GM12878 (cell line): ENCODE results near the gene RNF11. TPM values are rescaled to one million over a fixed set of nuclear protein-coding genes. Genes with fewer than 3 reads are reported as not detected.
A peak's percentile ranks its signal among the peaks of the same experiment; 100 is the strongest.

Experiments used
- ATAC-seq: fragments of 200-7000 bp; cut with Tn5 transposase; 3 replicates; pipeline ENCODE4 v1.9.1; 2020; ENCODE audit warnings: mild to moderate bottlenecking, moderate library complexity
- BruUV-seq: library from RNA; stranded (reverse); fragments of 400-500 nt; replicated peaks from 2 replicates; lab custom pipeline; 2021; lab: Mats Ljungman, UMichigan
- CTCF ChIA-PET: fragments of 300-600 bp; sonication (Branson Sonifier 250); formaldehyde crosslinking; extraction: SDS; loops from one replicate; lab custom pipeline; 2021; ENCODE audit warnings: inconsistent platforms; lab: Yijun Ruan, JAX
- POLR2A ChIA-PET: fragments of 350-600 bp; formaldehyde crosslinking; extraction: SDS; loops from one replicate; lab custom pipeline; 2021; ENCODE audit warnings: inconsistent platforms; lab: Charles Lee
- RAD21 ChIA-PET: fragments of 300-600 bp; sonication (Branson Sonifier 250); formaldehyde crosslinking; loops from one replicate; lab custom pipeline; 2023; ENCODE audit warnings: antibody characterized with exemption; ENCODE audit not compliant: unreplicated experiment; lab: Charles Lee
- SMC1A ChIA-PET: fragments of 300-600 bp; sonication (Branson Sonifier 250); formaldehyde crosslinking; loops from one replicate; lab custom pipeline; 2023; ENCODE audit not compliant: unreplicated experiment, uncharacterized antibody; lab: Charles Lee
- DNase-seq: peaks from one replicate; pipeline ENCODE4 v3.0.0-alpha.2; 2011; ENCODE audit warnings: low read depth, low spot score
- FAIRE-seq: peaks from 3 replicates; lab custom pipeline; 2011; peaks lifted over from hg19 to GRCh38; lab: Jason Lieb, UNC
- H2AFZ ChIP-seq: 2 replicates; pipeline ENCODE4 v1.6.0; 2011; ENCODE audit warnings: low read depth, low read length, control low read depth; ENCODE audit not compliant: control insufficient read depth
- H3K27ac ChIP-seq: 2 replicates; pipeline ENCODE4 v1.5.1; 2011; ENCODE audit warnings: control low read depth; ENCODE audit not compliant: control insufficient read depth, insufficient read depth
- H3K27me3 ChIP-seq, 2 experiments: replicated peaks in 1 of 2; 2 replicates each; pipeline versions ENCODE4 v1.6.0 to v1.6.1; 2011; ENCODE audit warnings: low read length in 1 of 2; ENCODE audit not compliant: control insufficient read depth in 2 of 2, insufficient read depth in 2 of 2
- H3K36me3 ChIP-seq, 2 experiments: 2 replicates each; pipeline ENCODE4 v1.5.1; 2011; ENCODE audit warnings: low read length in 1 of 2; ENCODE audit not compliant: control insufficient read depth in 2 of 2, insufficient read depth in 2 of 2
- H3K4me1 ChIP-seq: 2 replicates; pipeline ENCODE4 v1.6.1; 2011; ENCODE audit warnings: mild to moderate bottlenecking, low read length, moderate library complexity, mixed read lengths; ENCODE audit not compliant: control insufficient read depth, insufficient read depth
- H3K4me2 ChIP-seq: 2 replicates; pipeline ENCODE4 v1.6.0; 2011; ENCODE audit warnings: control low read depth; ENCODE audit not compliant: control insufficient read depth, insufficient read depth
- H3K4me3 ChIP-seq: fragments of 200-600 bp; sonication (generic); 2 replicates; pipeline ENCODE4 v1.5.1; 2016
- H3K79me2 ChIP-seq: 2 replicates; pipeline ENCODE4 v1.6.0; 2011; ENCODE audit warnings: low read length; ENCODE audit not compliant: control insufficient read depth, insufficient read depth
- H3K9ac ChIP-seq: 2 replicates; pipeline ENCODE4 v1.8.0; 2011; ENCODE audit warnings: low read length, control low read depth, mixed read lengths; ENCODE audit not compliant: control insufficient read depth, insufficient read depth
- H3K9me3 ChIP-seq: replicated peaks from 3 replicates; pipeline ENCODE4 v1.5.1; 2011; ENCODE audit warnings: mild to moderate bottlenecking, low read length; ENCODE audit not compliant: control insufficient read depth, insufficient read depth
- H4K20me1 ChIP-seq: 2 replicates; pipeline ENCODE4 v1.6.0; 2011; ENCODE audit not compliant: control insufficient read depth, insufficient read depth
- BCL11A ChIP-seq: IDR thresholded peaks from 2 replicates; pipeline ENCODE4 v1.6.1; 2011; ENCODE audit warnings: low read depth, low read length
- CBFB ChIP-seq: IDR thresholded peaks from 2 replicates; pipeline ENCODE4 v1.6.1; 2016; ENCODE audit warnings: antibody characterized with exemption, low read depth
- EED ChIP-seq: sonication (generic); IDR thresholded peaks from 2 replicates; pipeline ENCODE4 v1.6.1; 2016; ENCODE audit warnings: antibody characterized with exemption, low read depth
- KLF5 ChIP-seq: fragments of 450-650 bp; IDR thresholded peaks from 2 replicates; pipeline ENCODE4 v1.6.1; 2014; ENCODE audit warnings: mild to moderate bottlenecking; ENCODE audit not compliant: partially characterized antibody
- RUNX3 ChIP-seq: IDR thresholded peaks from 2 replicates; pipeline ENCODE4 v1.6.1; 2012; ENCODE audit warnings: low read length, inconsistent platforms
- ZNF384 ChIP-seq: IDR thresholded peaks from 2 replicates; pipeline ENCODE4 v1.6.1; 2012; ENCODE audit warnings: low read depth, mild to moderate bottlenecking, low read length, improper control_type of control experiment, borderline replicate concordance
- WGBS: methylation state at CpG from one replicate; pipeline ENCODE4 v1.1.6; 2016; ENCODE audit warnings: low lambda C conversion rate; ENCODE audit not compliant: insufficient replicate concordance, insufficient coverage; ENCODE audit errors: missing lambda C conversion rate; 5-methylcytosine and 5-hydroxymethylcytosine counted together
- in situ Hi-C: fragments of 300-500 bp; cut with MboI; formaldehyde crosslinking; loops from 9 replicates; pipeline ENCODE4 v1.14.3; 2018; ENCODE audit warnings: mixed read lengths
- intact Hi-C: fragments of 100-400 bp; cut with micrococcal nuclease; formaldehyde crosslinking; loops from one replicate; pipeline ENCODE4 v1.14.2; 2022; ENCODE audit not compliant: unreplicated experiment
- polyA plus RNA-seq, 11 experiments: library from polyadenylated mRNA; depleted of rRNA in 4 of 11; unstranded in 6 of 11; stranded (reverse) in 5 of 11; fragments of >200 nt; fragmentation: Nextera tagmentation in 4 of 11; fragmentation: Illumina TruSeq in 1 of 11; extraction: Ambion mirVana in 4 of 11; extraction: Trizol in 1 of 11; gene quantifications; 1 replicate in 1 of 11; 2 replicates in 10 of 11; pipeline versions ENCODE4 v1.2.1 to v1.2.3, GENCODE V29; 2011 to 2016; ENCODE audit warnings: inconsistent platforms in 2 of 11, missing spikeins in 2 of 11, low read depth in 1 of 11
- total RNA-seq, 4 experiments: library from RNA; depleted of rRNA in 3 of 4; stranded (reverse); fragments of >200 nt in 3 of 4; fragmentation: Illumina TruSeq in 1 of 4; extraction: Trizol in 1 of 4; gene quantifications; 2 replicates each; pipeline versions ENCODE4 v1.2.1 to v1.2.3, GENCODE V29; 2013 to 2021
- TF ChIP-seq, protein P1 (sequence below): fragments of 450-650 bp; IDR thresholded peaks from 2 replicates; pipeline ENCODE4 v1.6.1; 2017; ENCODE audit warnings: mild to moderate bottlenecking
- TF ChIP-seq, protein P2 (sequence below), 3 experiments: IDR thresholded peaks in 2 of 3; conservative IDR thresholded peaks in 1 of 3; 2 replicates each; pipeline ENCODE4 v1.5.1; 2011; ENCODE audit warnings: low read depth in 3 of 3, low read length in 3 of 3, mild to moderate bottlenecking in 3 of 3, control low read depth in 2 of 3, moderate library complexity in 2 of 3, inconsistent platforms in 1 of 3, mixed read lengths in 1 of 3; ENCODE audit not compliant: control insufficient read depth in 2 of 3, insufficient read depth in 1 of 3; ENCODE audit errors: extremely low read depth in 1 of 3

RNF11 gene
- total and polyA plus RNA-seq, 10 of the 15 experiments (the other 5 are each of a cell fraction or from before 2014, with no cell fraction given) = 9.5 to 43.6 (median 32.3) TPM

DNA sequence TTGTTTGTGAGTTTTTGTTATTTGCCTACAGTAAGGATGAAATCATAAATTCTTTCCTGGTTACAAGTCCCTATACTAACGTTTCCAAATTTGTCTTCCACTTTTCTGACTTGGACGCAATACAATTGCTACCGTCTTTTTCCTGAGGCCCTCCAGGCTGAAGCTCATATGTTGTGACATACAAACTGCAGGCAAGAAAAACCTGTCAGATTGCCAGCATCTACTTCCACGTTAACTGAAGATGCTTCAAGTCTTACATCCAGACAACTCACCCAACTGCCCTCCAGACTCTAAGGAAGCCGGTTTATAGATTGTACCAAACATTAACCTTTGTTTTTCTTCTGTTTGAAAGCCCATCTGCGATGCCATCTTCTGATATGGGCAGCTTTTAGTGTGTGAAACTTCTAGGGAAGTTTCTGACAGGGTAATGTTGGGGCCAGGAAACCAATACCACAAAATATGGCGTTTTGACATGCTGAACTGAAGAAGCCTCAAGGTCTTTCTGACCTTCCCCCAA is 21.4 kb upstream of the RNF11 start:
- POLR2A ChIA-PET = no interaction called here
- Histone ChIP-seq H3K4me1 (peaks cover 11% of the 10 kb centered on the region), H3K36me3 (no peaks in the 10 kb centered on the region), H4K20me1 (no peaks in the 10 kb centered on the region), H2AFZ (peak overlapping the region; percentile 81)
- RAD21 ChIA-PET = interaction anchor here (1.0 kb wide), 1 partner anchor 82 kb away, joined by 4 read pairs; no protein-coding TSS in a partner anchor
- CTCF ChIA-PET = interaction anchor here (1.4 to 7.8 kb wide), 2 partner anchors 24 to 82 kb away, joined by 6 to 48 read pairs; no protein-coding TSS in a partner anchor
- BruUV-seq = no TSS peak
- FAIRE-seq = peak; percentile 23
- TF ChIP-seq KLF5 (no peak), BCL11A (no peak), RUNX3 (peak; percentile 62), ZNF384 (no peak), CBFB (no peak), EED (no peak)
- TF ChIP-seq, protein P1, sequence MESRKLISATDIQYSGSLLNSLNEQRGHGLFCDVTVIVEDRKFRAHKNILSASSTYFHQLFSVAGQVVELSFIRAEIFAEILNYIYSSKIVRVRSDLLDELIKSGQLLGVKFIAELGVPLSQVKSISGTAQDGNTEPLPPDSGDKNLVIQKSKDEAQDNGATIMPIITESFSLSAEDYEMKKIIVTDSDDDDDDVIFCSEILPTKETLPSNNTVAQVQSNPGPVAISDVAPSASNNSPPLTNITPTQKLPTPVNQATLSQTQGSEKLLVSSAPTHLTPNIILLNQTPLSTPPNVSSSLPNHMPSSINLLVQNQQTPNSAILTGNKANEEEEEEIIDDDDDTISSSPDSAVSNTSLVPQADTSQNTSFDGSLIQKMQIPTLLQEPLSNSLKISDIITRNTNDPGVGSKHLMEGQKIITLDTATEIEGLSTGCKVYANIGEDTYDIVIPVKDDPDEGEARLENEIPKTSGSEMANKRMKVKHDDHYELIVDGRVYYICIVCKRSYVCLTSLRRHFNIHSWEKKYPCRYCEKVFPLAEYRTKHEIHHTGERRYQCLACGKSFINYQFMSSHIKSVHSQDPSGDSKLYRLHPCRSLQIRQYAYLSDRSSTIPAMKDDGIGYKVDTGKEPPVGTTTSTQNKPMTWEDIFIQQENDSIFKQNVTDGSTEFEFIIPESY = no peak
- TF ChIP-seq, protein P2, sequence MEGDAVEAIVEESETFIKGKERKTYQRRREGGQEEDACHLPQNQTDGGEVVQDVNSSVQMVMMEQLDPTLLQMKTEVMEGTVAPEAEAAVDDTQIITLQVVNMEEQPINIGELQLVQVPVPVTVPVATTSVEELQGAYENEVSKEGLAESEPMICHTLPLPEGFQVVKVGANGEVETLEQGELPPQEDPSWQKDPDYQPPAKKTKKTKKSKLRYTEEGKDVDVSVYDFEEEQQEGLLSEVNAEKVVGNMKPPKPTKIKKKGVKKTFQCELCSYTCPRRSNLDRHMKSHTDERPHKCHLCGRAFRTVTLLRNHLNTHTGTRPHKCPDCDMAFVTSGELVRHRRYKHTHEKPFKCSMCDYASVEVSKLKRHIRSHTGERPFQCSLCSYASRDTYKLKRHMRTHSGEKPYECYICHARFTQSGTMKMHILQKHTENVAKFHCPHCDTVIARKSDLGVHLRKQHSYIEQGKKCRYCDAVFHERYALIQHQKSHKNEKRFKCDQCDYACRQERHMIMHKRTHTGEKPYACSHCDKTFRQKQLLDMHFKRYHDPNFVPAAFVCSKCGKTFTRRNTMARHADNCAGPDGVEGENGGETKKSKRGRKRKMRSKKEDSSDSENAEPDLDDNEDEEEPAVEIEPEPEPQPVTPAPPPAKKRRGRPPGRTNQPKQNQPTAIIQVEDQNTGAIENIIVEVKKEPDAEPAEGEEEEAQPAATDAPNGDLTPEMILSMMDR (IDR thresholded peaks at IDR 0.05 in 2 of 3, conservative IDR thresholded peaks at IDR 0.05 in 1 of 3; ENCODE audit: control insufficient read depth in 2 of 3, extremely low read depth in 1 of 3, insufficient read depth in 1 of 3, low read depth in 3 of 3, low read length in 3 of 3) = no peak
- TF ChIP-seq, all 136 proteins: peak for 1
- Histone ChIP-seq H3K79me2 (no peaks in the 10 kb centered on the region), H3K4me2 (peak overlapping the region; percentile 76), H3K9me3 (no peaks in the 10 kb centered on the region), H3K4me3 (no peak overlapping the region), H3K27me3 (no peaks in the 10 kb centered on the region), H3K9ac (no peak overlapping the region), H3K27ac (no peak overlapping the region; the same call in 1 of the 2 replicates)
- WGBS = 23% methylated on average over 7 of the region's 7 CpGs
- ATAC-seq (peak; percentile 79), DNase-seq (no peak)
- in situ Hi-C loops = no loop called here
- SMC1A ChIA-PET = interaction anchor here (0.8 to 2.1 kb wide), 4 partner anchors 16 to 82 kb away, joined by 3 to 6 read pairs (median 4); no protein-coding TSS in a partner anchor
- intact Hi-C loops = no loop called here
